H7 (cell line): ENCODE results near the gene AKAP1. TPM values are rescaled to one million over a fixed set of nuclear protein-coding genes. Genes with fewer than 3 reads are reported as not detected.
"Not testable (repeated sequence)": the region's sequence is repeated elsewhere in the genome, so short reads cannot be mapped to it uniquely, and the experiment has no call there.

Experiments
- DNase-seq: peaks from one replicate; pipeline ENCODE4 v3.0.0; 2012
- H3K27me3 ChIP-seq: 2 replicates; pipeline ENCODE4 v1.6.0; 2011; ENCODE audit warnings: mild to moderate bottlenecking, low read length; ENCODE audit not compliant: control insufficient read depth, insufficient read depth
- H3K36me3 ChIP-seq: replicated peaks from 2 replicates; pipeline ENCODE4 v1.5.1; 2011; ENCODE audit warnings: low read length; ENCODE audit not compliant: control insufficient read depth, insufficient read depth
- H3K4me3 ChIP-seq: 2 replicates; pipeline ENCODE4 v1.5.1; 2011; ENCODE audit warnings: low read depth, mild to moderate bottlenecking, control low read depth, low read length, moderate library complexity; ENCODE audit not compliant: insufficient read depth
- total RNA-seq: library from RNA; depleted of rRNA; stranded (reverse); fragments of >200 nt; shearing (Covaris generic); gene quantifications from 2 replicates; pipeline ENCODE4 v1.2.3, GENCODE V29; 2014

The AKAP1 gene
- total RNA-seq, 1 experiment from 2014 or later = 67.8 TPM

DNA sequence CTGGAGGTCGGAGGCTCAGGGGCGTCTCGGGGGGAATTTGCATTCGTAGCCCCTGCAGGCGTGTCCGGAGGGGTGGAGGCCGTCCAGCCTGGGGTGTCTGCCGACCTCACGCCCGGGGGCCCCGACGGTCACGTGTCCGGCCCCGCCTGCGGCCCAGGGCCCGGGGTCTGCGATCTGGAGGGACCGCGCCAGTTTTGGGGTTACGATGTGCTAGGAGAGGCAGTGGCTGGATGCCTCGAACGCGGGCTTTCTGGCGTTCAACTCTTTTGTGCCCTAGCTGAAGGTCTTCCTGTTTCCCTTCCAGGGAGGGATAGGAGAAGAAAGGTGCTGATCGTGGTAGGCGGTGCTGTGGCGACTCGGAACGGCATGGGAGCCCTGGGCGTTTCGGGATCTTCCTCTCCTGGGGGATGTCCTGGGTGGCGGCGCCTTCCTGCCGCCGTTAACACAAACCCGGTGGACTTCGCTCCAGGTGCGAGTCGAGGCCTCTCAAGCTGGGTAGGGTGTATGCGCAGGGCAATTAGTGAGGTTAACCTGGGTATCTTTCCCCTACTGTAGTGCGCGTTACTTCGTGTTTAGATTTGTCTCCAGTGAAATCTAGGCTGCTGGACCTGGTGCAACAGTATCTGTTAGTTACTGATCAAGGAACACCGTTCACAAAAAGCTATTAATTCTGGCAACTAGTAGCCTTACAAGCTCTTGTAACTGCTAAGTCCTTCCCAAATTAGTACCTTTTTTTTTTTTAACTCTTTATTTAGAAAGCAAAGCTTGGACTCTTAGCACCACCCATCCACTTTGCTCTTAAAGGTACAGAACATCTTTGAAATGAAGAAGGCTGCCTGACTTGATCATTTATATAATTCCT is 1.3 kb downstream of the AKAP1 start:
- Histone ChIP-seq H3K4me3 (peak overlapping the region; percentile 89), H3K36me3 (no peaks in the 10 kb centered on the region; the same call in 1 of the 2 replicates), H3K27me3 (no peaks in the 10 kb centered on the region; the same call in 1 of the 2 replicates)
- peak; percentile 76 for DNase-seq

DNA sequence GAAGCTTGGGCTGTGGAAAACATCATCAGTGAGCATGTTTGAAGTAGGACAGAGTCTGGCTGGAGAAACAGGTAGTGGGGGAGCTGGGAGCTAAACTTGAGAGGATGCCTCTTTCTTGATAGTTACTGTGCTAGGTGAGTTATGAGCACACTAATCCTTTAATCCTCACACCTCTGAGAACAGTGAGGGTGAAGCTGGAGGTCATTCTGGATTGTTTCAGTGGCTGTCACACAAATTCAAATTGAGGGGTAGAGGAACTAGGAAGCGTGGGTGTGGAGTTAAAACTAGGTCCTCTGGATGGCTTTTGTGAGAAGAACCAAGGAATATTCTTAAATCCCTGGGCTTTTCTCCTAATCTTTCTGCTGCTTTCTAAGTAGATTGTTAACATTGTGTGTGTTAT is 3.3 kb downstream of the AKAP1 start:
- no peak overlapping the region for H3K4me3 ChIP-seq
- no peak for DNase-seq
- H3K36me3 ChIP-seq = no peaks in the 10 kb centered on the region; the same call in 1 of the 2 replicates
- H3K27me3 ChIP-seq = no peaks in the 10 kb centered on the region; the same call in 1 of the 2 replicates

DNA sequence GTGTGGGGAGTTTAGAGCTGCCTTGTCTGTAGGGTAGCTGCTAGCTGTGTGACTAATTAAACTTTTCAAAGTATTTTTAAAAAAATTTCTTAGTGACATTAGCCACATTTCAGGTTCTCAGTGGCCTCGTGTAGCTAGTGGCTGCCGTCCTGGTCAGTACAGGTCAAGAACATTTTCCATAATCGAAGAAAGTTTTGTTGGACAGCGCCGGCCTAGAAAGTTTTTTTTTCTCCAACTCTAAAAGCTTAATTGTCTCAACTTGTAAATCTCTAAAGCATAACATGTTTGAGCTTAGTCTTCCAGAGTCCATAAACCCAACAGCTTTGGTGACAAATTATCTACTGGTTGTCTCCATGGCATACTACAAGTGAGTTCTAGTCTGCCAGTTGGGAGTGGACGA is 4.3 kb downstream of the AKAP1 start:
- no peaks in the 10 kb centered on the region; the same call in none of the 2 replicates for H3K36me3 ChIP-seq
- no peaks in the 10 kb centered on the region; the same call in 1 of the 2 replicates for H3K27me3 ChIP-seq
- H3K4me3 ChIP-seq = no peak overlapping the region
- no peak for DNase-seq

DNA sequence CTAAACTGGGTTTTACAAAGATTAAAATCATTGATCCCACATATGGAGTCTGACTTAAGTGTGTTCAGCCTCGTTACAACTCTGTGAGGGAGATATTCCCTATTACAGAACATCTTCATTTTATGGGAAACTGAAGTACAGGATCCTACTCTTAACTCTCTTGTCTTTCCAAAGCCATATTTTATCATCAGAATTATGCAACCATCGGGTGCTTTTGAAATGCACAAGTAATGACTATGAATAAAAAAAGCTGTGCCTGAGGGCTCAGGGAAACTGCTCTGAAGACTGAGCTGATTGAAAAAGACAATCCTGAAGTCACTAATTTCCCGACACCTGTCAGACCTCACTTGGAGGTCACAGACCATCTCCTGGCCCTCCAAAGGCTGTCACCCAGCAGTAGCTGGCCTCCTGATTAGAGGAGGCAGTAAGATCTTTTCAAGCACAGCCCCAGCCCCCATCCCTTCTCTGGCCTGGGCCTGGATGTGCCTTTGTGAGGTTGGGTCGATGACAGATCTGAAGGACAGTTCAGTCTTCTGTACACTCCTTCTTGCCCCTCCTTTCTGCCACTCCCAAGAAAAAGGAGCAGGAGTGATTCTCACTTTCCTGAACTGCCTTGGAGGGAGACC is 5.6 kb downstream of the AKAP1 start:
- Histone ChIP-seq H3K36me3 (no peaks in the 10 kb centered on the region; the same call in none of the 2 replicates), H3K4me3 (no peak overlapping the region), H3K27me3 (no peaks in the 10 kb centered on the region; the same call in 1 of the 2 replicates)
- no peak for DNase-seq

DNA sequence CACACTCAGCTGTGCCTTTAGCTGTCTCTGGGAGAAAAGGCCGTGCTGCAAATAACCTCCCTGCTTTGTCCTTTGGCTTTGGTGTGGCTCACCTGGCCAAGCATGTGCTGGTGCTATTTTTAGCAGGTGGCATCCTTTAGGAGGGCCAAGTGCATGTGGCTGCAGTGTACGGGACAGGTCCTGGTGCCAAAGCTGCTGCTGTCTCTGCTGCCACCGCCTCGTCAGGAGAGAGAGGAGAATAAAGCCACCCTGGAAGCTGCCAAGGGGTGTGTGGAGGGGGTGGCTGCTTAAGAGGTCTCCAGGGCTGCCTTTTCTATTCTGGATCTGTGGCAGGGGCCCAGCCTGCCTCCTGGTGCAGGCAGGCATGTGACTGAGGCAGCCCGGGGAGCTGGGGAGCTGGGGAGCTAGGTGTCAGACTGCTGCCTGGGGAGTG is 6.2 kb downstream of the AKAP1 start:
- no peak overlapping the region for H3K4me3 ChIP-seq
- no peak for DNase-seq

DNA sequence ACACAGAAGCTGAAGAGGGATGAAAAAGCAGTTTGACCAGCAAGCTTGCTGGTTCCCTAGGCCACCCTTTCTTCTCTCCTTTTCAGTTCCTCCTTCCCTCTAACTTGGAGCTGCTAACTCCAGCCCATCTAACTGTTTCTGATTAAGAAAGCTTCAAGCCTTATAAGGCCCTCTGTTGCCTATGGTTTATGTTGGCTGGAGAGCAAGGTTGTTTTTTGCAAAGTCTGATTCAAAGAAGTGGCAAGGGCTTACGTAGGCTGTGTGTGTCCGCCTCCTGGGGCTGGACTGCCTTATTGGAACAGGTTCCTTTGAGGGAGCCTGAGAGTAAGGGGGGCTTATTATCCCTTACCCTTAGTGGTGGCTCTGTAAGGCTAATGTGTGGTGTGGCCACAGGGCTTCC is 7.1 kb downstream of the AKAP1 start:
- no peak for DNase-seq

More for the DNA sequence above, 6.2 kb downstream of the AKAP1 start:
- H3K27me3 ChIP-seq = no peaks in the 10 kb centered on the region; the same call in 1 of the 2 replicates
- no peaks in the 10 kb centered on the region; the same call in none of the 2 replicates for H3K36me3 ChIP-seq

DNA sequence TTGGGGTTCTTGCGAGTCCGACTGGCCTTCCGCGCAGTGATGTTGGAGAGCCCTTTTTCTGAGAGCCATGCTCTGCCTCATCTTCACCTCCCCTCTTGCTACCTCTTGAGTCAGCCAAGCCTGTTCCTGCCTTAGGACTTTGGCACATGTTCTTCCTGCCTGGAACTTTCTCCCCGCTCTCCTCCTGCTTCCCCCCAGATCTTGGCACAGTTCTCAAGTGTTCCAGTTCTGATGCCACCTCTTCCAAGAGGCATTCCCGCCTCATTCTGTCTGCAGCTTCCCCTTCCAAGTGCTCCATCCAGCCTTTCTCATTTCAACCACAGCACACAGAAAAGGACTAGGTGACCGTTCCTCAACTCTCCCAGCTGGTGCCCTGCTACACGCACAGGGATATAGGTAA is 7.7 kb downstream of the AKAP1 start:
- no peaks in the 10 kb centered on the region for H3K27me3 ChIP-seq
- H3K36me3 ChIP-seq = no peaks in the 10 kb centered on the region; the same call in none of the 2 replicates
- H3K4me3 ChIP-seq = no peak overlapping the region
- no peak for DNase-seq

More for the DNA sequence above, 7.1 kb downstream of the AKAP1 start:
- no peaks in the 10 kb centered on the region; the same call in none of the 2 replicates for H3K36me3 ChIP-seq
- no peak overlapping the region for H3K4me3 ChIP-seq
- H3K27me3 ChIP-seq = no peaks in the 10 kb centered on the region

DNA sequence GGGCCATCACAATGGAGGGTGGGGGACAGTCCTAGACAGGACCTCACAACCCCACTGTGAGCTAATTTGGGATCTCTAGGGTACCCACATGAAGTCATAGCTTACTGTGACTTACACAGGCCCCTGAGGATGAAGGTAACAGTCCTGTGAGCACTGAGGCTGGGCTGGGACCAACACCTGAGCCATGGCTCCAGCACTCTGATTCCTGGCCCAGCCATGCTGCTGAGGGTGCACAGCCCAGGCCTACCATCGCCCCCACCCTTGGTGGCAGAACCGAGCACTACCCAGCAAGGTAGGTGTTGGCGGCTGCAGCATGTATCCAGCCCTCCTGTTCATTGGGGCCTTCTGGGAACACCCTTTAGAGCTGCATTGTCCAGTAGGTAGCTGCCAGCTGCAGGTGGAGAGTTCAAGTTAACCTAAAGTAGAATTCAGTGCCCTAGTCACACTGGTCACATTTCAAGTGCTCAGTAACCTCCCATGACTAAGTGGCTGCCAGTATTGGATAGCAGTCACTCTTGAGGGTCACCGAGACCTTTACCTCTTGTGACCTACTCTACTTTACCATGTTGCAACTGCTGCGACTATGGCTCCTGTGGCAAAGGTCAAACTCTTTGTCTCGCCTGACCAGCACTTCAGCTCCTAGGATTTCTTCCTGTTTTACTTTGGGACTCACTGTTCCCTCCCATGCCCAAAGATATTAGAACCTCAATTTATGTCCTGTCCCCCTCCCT is 11.6 kb downstream of the AKAP1 start:
- no peaks in the 10 kb centered on the region for H3K27me3 ChIP-seq
- H3K36me3 ChIP-seq = no peaks in the 10 kb centered on the region; the same call in 1 of the 2 replicates
- no peak for DNase-seq
- no peak overlapping the region for H3K4me3 ChIP-seq

DNA sequence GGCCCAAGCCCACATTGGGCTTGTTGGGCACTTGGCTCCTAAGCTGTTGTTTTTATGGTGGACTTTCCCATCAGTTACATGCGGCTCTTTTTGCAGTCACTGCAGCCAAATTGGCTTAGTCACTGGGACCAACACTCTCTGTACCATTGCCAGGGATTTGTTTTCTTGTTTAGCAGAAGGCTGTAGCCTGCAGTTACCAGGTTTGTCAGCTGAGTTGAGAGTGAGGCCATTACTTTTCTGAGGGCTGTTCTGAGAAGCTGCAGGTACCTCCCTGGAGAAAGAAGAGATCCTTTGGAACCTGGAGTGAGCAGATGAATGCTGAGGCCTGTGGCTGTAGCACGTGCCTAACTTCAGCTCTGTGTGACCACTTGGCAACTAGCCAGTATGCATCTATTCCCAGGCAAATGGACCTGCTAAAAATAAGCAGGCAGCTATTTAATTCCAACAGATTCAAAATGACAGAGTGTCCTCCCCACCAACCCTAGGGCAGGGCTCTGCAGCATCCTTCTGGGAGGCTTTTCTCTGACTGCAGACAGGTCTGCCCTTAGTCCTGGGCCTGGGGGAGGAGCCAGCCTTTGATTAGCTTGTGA is 12.9 kb downstream of the AKAP1 start:
- Histone ChIP-seq H3K27me3 (no peaks in the 10 kb centered on the region), H3K4me3 (no peak overlapping the region), H3K36me3 (no peaks in the 10 kb centered on the region; the same call in 1 of the 2 replicates)
- DNase-seq = no peak

DNA sequence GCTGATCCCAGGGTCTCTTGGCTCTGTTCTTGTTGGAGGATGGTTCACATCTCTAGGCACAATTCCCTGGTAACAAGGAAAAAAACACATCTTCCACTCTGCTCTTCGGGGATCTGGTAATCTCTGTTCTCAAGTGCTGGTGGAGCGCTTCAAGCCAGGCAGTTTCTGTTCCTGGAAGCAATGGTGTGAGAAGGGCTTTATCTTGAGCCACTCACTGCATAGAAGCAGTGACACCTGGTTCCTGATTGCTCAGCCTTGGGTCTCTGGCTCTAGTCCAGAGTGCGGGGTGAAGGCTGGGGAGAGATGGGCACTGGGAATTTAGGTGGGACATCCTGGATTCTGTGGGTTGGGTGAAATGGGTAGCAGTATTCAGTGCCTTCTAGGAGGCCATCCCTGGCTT is 14.1 kb downstream of the AKAP1 start:
- no peaks in the 10 kb centered on the region; the same call in 1 of the 2 replicates for H3K36me3 ChIP-seq
- H3K27me3 ChIP-seq = no peaks in the 10 kb centered on the region
- DNase-seq = no peak
- no peak overlapping the region for H3K4me3 ChIP-seq

DNA sequence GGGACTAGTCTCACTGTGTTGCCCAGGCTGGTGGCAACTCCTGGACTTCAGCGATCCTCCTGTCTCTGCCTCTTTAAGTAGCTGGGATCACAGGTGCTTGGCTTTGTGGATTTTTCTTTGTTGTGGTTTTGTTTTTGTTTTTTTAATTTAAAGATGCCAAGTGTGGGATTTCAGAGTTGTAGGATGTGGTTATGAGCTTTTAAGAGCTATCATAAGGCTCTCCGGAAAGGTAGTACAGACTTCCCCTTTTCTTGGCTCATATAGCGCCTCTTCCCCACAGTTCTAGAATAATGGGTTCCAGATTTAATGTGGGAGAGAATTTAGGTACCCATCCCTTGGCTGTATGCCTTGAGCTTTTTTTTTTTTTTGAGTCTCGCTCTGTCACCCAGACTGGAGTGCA is 17.1 kb downstream of the AKAP1 start:
- no peak overlapping the region for H3K4me3 ChIP-seq
- peaks cover 3% of the 10 kb centered on the region for H3K36me3 ChIP-seq
- H3K27me3 ChIP-seq = no peaks in the 10 kb centered on the region
- DNase-seq = no peak

DNA sequence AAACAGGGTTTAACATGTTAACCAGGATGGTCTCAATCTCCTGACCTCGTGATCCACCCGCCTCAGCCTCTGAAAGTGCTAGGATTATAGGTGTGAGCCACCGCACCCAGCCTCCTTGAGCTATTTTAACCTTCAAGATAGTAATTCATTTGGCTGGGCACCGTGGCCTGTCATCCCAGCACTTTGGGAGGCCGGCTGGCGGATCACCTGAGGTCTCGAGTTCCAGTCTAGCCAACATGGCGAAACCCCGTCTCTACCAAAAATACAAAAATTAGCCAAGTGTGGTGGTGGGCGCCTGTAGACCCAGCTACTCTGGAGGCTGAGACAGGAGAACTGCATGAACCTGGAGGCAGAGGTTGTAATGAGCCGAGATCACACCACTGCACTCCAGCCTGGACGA is 17.6 kb downstream of the AKAP1 start:
- not testable (repeated sequence) for DNase-seq, H3K4me3 ChIP-seq, H3K27me3 ChIP-seq, H3K36me3 ChIP-seq

DNA sequence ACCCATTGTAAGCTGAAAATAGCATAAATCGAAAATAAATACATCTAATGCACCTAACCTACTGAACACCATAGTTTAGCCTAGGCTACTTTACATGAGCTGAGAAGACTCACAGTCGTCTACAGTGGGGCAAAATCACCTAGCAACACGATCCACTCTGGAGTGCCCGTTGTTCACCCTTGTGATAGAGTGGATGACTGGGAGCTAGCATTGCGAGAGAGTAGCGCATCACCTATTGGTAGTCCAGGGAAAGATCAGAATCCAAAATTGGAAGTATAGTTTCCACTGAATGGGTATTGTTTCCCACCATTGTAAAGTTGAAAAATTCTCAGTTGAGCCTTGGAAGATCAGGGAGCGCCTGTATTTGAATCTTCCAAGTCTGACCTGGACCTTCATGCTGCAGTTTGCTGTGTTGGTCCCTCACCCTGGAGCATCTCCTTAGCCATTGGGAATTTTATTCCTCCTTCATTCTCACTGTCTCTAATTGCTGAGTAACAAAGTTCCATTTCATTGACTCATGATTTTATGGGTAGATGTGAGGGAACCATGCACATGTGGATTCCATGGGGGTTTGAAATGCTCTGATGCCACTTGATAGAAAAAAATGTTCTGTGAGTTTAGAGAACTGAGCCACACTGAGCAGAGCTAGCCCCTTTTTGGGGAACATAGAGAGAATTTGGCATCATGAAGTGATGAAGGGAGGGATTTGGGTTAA is 19.6 kb downstream of the AKAP1 start:
- Histone ChIP-seq H3K4me3 (no peak overlapping the region), H3K36me3 (peaks cover 3% of the 10 kb centered on the region), H3K27me3 (no peaks in the 10 kb centered on the region)
- DNase-seq = no peak
